Iris pigment epithelial cell (primary cell): Measurements from ENCODE around the gene RAB1B.

ENCODE experiments used
- DNase-seq: peaks from one replicate; pipeline ENCODE4 v3.0.0-alpha.2; 2011; ENCODE audit warnings: low read depth

The RAB1B gene

GRCh38 chr11:66268244-66268951, at the start of gene RAB1B:
Gene RAB1B (plus strand): TSS chr11:66268639. CDS start chr11:66268680, 41 bp downstream.
- peak; percentile 98 for DNase-seq

- DNase-seq: no peak
Observed at GRCh38 chr11:66218846-66219620, 49.4 kb upstream of the RAB1B start.

- DNase-seq: no peak
Observed at GRCh38 chr11:66219846-66220565, 48.4 kb upstream of the RAB1B start.

- DNase-seq: no peak
Observed at GRCh38 chr11:66220566-66220935, 47.9 kb upstream of the RAB1B start.

GRCh38 chr11:66221012-66221411, 47.4 kb upstream of the RAB1B start:
- DNase-seq: no peak

- DNase-seq: peak; percentile 51
Observed at GRCh38 chr11:66221726-66222236, 46.7 kb upstream of the RAB1B start.

GRCh38 chr11:66222358-66223149, 45.9 kb upstream of the RAB1B start:
- DNase-seq: peak; percentile 90

- no peak for DNase-seq
Observed at GRCh38 chr11:66224226-66224855, 44.1 kb upstream of the RAB1B start.

GRCh38 chr11:66225066-66225465, 43.4 kb upstream of the RAB1B start:
- DNase-seq: no peak

GRCh38 chr11:66226101-66226500, 42.3 kb upstream of the RAB1B start:
- no peak for DNase-seq

GRCh38 chr11:66227700-66228099, 40.7 kb upstream of the RAB1B start:
- no peak for DNase-seq

- no peak for DNase-seq
Observed at GRCh38 chr11:66228521-66228920, 39.9 kb upstream of the RAB1B start.

- no peak for DNase-seq
Observed at GRCh38 chr11:66230156-66230555, 38.3 kb upstream of the RAB1B start.

GRCh38 chr11:66230978-66231377, 37.5 kb upstream of the RAB1B start:
- no peak for DNase-seq

GRCh38 chr11:66231561-66231960, 36.9 kb upstream of the RAB1B start:
- no peak for DNase-seq

- no peak for DNase-seq
Observed at GRCh38 chr11:66232769-66233168, 35.7 kb upstream of the RAB1B start.

GRCh38 chr11:66233301-66233700, 35.1 kb upstream of the RAB1B start:
- no peak for DNase-seq

GRCh38 chr11:66235141-66235540, 33.3 kb upstream of the RAB1B start:
- no peak for DNase-seq

- DNase-seq: no peak
Observed at GRCh38 chr11:66237867-66238266, 30.6 kb upstream of the RAB1B start.

GRCh38 chr11:66238786-66239413, 29.5 kb upstream of the RAB1B start:
- DNase-seq: no peak

- no peak for DNase-seq
Observed at GRCh38 chr11:66239511-66239910, 28.9 kb upstream of the RAB1B start.
